H7 (cell line): ENCODE measurements around the gene WDR1. TPM values are rescaled to one million over a fixed set of nuclear protein-coding genes. Genes with fewer than 3 reads are reported as not detected.

Experiments
- DNase-seq: peaks from one replicate; pipeline ENCODE4 v3.0.0; 2012
- H3K27me3 ChIP-seq: 2 replicates; pipeline ENCODE4 v1.6.0; 2011; ENCODE audit warnings: mild to moderate bottlenecking, low read length; ENCODE audit not compliant: control insufficient read depth, insufficient read depth
- H3K36me3 ChIP-seq: replicated peaks from 2 replicates; pipeline ENCODE4 v1.5.1; 2011; ENCODE audit warnings: low read length; ENCODE audit not compliant: control insufficient read depth, insufficient read depth
- H3K4me3 ChIP-seq: 2 replicates; pipeline ENCODE4 v1.5.1; 2011; ENCODE audit warnings: low read depth, mild to moderate bottlenecking, control low read depth, low read length, moderate library complexity; ENCODE audit not compliant: insufficient read depth
- total RNA-seq: library from RNA; depleted of rRNA; stranded (reverse); fragments of >200 nt; shearing (Covaris generic); gene quantifications from 2 replicates; pipeline ENCODE4 v1.2.3, GENCODE V29; 2014

The WDR1 gene
- total RNA-seq, 1 experiment from 2014 or later, result 254 TPM

- H3K27me3 ChIP-seq, result no peaks in the 10 kb centered on the region
- no peaks in the 10 kb centered on the region for H3K36me3 ChIP-seq
- peak; percentile 67 for DNase-seq
- no peak overlapping the region for H3K4me3 ChIP-seq
Observed at GRCh38 chr4:10123227-10124101, 6.9 kb upstream of the WDR1 start.

DNA sequence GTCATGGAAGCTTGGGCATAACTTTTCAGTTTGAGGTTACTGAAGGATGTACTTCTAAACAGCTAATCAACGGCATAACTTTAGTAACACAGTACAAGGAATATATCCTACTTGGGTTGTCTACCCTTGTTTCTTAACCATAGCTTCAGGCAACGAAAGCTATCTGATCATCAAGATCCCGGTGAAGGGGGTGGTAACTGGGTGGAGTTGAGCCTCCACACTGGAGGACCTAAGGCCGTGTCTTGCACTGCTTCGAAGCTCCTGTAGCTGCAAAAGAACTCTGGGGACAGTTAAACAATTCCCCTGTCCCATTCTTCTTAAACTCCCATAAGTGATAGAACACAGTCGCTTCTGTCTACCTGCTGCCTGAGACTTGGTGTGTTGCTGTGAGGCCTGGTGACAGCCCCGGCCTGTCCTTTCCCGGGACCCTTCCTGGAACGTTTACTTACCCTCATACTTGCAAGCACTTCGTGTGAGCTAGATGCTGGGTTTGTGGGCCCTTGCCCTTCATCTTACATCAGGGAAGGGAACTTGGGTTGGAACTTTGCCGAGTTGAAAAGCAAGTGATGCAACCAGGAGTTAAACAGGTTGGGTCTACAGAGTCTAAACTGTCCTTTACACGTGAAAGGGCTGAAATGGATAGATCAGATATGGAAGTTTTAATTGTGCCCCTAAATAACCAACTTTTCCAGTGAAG is 5.8 kb upstream of the WDR1 start:
- no peaks in the 10 kb centered on the region for H3K36me3 ChIP-seq
- H3K27me3 ChIP-seq, result no peaks in the 10 kb centered on the region
- H3K4me3 ChIP-seq, result no peak overlapping the region
- DNase-seq, result no peak

DNA sequence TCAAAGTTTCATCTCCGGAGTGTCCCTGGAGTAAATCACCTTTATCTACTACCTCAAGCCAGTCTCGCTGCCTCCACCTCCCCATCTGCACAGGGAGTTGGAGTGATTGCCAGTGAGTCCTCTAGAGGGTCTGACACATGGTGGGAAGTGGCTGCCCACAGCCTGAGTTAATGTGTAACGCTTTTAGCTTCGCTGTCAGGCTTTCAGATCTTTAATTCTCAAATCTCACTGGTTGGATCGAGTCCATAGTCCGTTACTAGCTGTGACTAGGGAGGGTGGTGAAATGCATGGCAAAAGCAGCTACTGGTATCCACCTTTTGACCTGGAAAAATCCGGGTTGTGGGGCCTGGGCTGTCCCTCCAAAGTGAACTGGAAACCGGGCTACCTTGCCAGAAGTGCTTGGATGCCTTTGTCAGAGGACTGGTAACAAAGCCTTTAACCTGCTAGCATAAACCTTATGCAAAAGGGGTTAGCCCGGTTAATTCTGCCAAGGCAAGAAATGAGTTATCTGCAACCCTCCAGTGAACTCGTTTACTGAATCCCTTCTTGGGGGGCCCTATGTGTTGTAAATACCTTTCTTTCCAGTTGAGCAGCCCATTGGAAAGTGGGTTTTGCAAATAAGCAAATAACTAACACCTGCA is 5.1 kb upstream of the WDR1 start:
- DNase-seq, result no peak
- H3K27me3 ChIP-seq, result no peaks in the 10 kb centered on the region
- H3K4me3 ChIP-seq, result no peak overlapping the region
- H3K36me3 ChIP-seq, result no peaks in the 10 kb centered on the region

GRCh38 chr4:10120943-10121567 is 4.5 kb upstream of the WDR1 start:
- no peak for DNase-seq
- Histone ChIP-seq H3K4me3 (no peak overlapping the region), H3K36me3 (no peaks in the 10 kb centered on the region), H3K27me3 (no peaks in the 10 kb centered on the region)

DNA sequence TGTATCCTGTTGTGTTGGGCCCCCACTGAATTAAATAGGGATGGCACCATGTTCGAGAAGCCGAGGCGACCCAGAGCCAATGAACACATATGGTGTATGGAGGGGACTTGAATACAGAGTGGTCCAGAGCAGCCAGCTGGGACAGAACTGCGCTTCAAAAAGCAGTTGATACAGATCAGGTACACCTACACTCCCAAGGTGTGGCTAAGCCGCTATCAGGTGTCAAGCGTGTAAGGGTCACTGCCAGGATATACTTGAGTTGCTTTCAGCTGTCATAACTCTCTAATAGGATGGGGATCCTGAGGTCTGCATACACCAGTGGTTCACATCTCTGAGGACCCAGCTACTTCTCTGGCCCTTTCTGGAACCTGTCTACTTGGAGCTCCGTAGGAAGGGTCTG is 3.2 kb upstream of the WDR1 start:
- no peaks in the 10 kb centered on the region for H3K27me3 ChIP-seq
- H3K36me3 ChIP-seq, result peaks cover 8% of the 10 kb centered on the region
- DNase-seq, result no peak
- H3K4me3 ChIP-seq, result no peak overlapping the region

- no peaks in the 10 kb centered on the region for H3K27me3 ChIP-seq
- H3K36me3 ChIP-seq, result peaks cover 10% of the 10 kb centered on the region
- H3K4me3 ChIP-seq, result no peak overlapping the region
- DNase-seq, result no peak
Observed at GRCh38 chr4:10119278-10119677, 2.7 kb upstream of the WDR1 start.

GRCh38 chr4:10118048-10119004 is 1.7 kb upstream of the WDR1 start:
- no peak for DNase-seq
- H3K36me3 ChIP-seq, result peaks cover 19% of the 10 kb centered on the region
- H3K27me3 ChIP-seq, result no peaks in the 10 kb centered on the region
- H3K4me3 ChIP-seq, result no peak overlapping the region

- H3K27me3 ChIP-seq, result no peaks in the 10 kb centered on the region
- H3K4me3 ChIP-seq, result peak overlapping the region; percentile 60
- peaks cover 23% of the 10 kb centered on the region for H3K36me3 ChIP-seq
- peak; percentile 35 for DNase-seq
Observed at GRCh38 chr4:10117359-10118047, 904 bp upstream of the WDR1 start.

- Histone ChIP-seq H3K36me3 (peaks cover 27% of the 10 kb centered on the region), H3K27me3 (no peaks in the 10 kb centered on the region), H3K4me3 (peak overlapping the region; percentile 82)
- DNase-seq, result peak; percentile 89
Observed at GRCh38 chr4:10115797-10116568, 616 bp downstream of the WDR1 start.

DNA sequence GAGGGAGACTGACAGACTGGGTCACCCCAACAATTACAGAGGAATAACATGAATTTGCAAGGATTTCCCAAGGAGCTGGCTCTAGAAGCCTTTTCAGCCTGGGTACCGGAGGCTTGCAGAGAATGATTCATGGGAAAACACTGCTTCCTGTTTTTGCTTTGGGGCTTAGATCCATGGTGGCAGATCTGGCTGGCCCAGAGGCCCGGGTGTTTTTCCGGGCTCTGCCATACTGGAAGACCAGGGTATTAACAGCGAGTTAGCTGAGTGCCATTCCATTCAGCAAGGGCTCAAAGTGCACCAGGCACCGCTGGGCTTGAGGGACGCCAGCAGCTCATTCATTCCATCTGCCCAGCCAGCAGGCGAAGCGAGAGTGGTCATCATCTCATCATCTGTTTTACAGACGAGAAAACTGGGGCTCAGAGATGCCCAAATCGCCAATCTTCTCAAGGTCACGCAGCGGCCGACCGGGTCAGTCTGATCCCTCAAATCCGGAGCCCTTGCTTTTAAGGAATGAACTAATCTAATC is 1.3 kb downstream of the WDR1 start:
- Histone ChIP-seq H3K27me3 (no peaks in the 10 kb centered on the region), H3K4me3 (peak overlapping the region; percentile 82), H3K36me3 (peaks cover 29% of the 10 kb centered on the region)
- DNase-seq, result no peak

GRCh38 chr4:10114607-10115006 is 2.0 kb downstream of the WDR1 start:
- no peak overlapping the region for H3K4me3 ChIP-seq
- H3K36me3 ChIP-seq, result peaks cover 32% of the 10 kb centered on the region
- H3K27me3 ChIP-seq, result no peaks in the 10 kb centered on the region
- no peak for DNase-seq

DNA sequence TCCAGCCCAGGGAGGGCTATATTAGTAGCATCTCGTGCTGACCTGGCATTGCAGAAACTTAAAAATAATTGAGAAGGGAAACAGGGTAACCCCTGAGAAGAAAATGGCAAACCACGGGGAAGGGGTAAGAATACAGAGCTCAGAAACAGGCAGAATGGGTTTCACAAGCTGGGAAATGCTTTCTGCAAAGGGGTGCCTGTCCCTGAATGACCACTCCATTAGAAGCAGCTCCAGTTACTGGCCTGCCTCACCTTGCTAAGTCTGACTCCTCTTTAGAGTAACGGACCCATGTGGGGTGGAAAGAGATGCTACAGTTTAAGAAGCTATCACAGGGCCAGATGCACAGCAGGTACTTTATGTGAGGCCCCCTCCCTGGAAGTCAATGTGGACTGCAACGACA is 2.5 kb downstream of the WDR1 start:
- H3K4me3 ChIP-seq, result no peak overlapping the region
- no peak for DNase-seq
- H3K27me3 ChIP-seq, result no peaks in the 10 kb centered on the region
- peaks cover 32% of the 10 kb centered on the region for H3K36me3 ChIP-seq
